B cell (primary cell): ENCODE measurements around the gene HS3ST3A1.

Experiments
- CTCF ChIP-seq: fragments of 200-600 bp; IDR thresholded peaks from one replicate; pipeline ENCODE4 v1.8.0; 2022; ENCODE audit warnings: antibody characterized with exemption, mild to moderate bottlenecking
- EZH2 ChIP-seq: IDR thresholded peaks from 2 replicates; pipeline ENCODE4 v1.6.1; 2012; ENCODE audit warnings: borderline replicate concordance, low read depth, mild to moderate bottlenecking, moderate library complexity, low read length; ENCODE audit not compliant: insufficient read depth, poor library complexity, severe bottlenecking

DNA sequence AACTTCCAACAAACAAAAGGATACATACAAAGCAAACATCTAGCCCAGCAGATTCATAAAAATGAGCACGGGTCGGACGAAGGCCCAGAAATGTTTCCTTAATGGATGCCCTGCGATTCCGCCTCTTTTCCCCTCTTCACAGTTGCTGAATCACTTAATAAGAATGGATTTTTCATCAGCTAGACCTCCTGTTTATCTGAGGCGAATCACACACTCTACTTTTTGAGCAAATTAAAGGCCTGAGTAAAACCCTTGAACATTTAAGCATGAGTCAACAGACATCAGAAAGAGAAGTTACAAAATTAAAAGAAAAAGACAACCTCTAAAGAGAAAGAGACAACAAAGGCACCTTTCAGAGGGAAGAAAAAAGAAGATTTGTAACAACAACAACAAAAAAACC is 44.7 kb downstream of the HS3ST3A1 start:
- no peak for TF ChIP-seq EZH2
- TF ChIP-seq CTCF = no peak
